Measurements from ENCODE around the gene SDHC. TPM values are rescaled to one million over a fixed set of nuclear protein-coding genes. Genes with fewer than 3 reads are reported as not detected.

The SDHC gene
- total and polyA plus RNA-seq, 2 of the 13 experiments (the other 11 are each of a cell fraction or from before 2014, with no cell fraction given) = 27.1 to 229 TPM

DNA sequence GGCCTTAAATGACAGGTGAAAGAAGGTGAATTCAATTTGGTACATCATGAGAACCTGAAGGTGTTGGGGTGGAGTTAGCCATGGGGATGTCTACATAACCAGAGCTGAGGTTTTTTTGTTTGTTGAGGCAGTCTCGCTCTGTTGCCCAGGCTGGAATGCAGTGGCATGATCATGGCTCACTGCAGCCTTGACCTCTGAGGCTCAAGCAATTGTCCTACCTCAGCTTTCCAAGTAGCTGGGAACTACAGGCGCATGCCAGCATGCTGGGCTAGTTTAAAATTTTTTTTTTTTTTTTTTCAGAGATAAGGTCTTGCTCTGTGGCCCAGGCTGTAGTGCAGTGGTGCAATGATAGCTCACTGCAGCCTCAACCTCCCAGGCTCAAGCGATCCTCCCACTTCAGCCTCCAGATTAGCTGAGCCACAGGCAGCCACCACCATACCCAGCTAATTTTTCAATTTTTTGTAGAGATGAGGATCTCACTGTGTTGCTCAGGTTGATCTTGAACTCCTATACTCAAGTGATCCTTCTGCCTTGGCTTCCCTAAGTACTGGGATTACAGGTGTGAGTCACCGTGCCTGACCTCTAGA lies 2.5 kb upstream of the SDHC start (continued):
- 0 out of 2 replicates have a peak, but pooled peaks have one; percentile 24 for TF ChIP-seq ARID5B (CRISPR knock-in tag; IDR thresholded peaks at IDR 0.05)
- TF ChIP-seq RARA (CRISPR knock-in tag; IDR thresholded peaks at IDR 0.05) = peak; percentile 39; the same call in 1 of the 2 replicates
- no peak for TF ChIP-seq RAD51 (IDR thresholded peaks at IDR 0.05; ENCODE audit: borderline replicate concordance)
- TF ChIP-seq BCL6 (CRISPR knock-in tag; IDR thresholded peaks at IDR 0.05) = peak; percentile 20; the same call in 1 of the 2 replicates
- no peak for TF ChIP-seq ATM (IDR thresholded peaks at IDR 0.05; ENCODE audit: borderline replicate concordance)
- no peak for TF ChIP-seq KAT8 (CRISPR knock-in tag; IDR thresholded peaks at IDR 0.05)
- peak; percentile 94 for TF ChIP-seq ZNF770 (CRISPR knock-in tag; IDR thresholded peaks at IDR 0.05)
- TF ChIP-seq SOX13 (IDR thresholded peaks at IDR 0.05) = no peak
- peak in 1 of 2 experiments; percentile 48; a peak in 2 of 4 replicates for TF ChIP-seq SOX13 (CRISPR knock-in tag; conservative IDR thresholded peaks at IDR 0.05 in 1 of 2, IDR thresholded peaks at IDR 0.05 in 1 of 2)
- 0 out of 4 replicates have a peak, but pooled peaks have one; percentile 21 to 39 for TF ChIP-seq NR2F1 (CRISPR knock-in tag; IDR thresholded peaks at IDR 0.05)
- no peak for TF ChIP-seq KDM5A (IDR thresholded peaks at IDR 0.05; ENCODE audit: borderline replicate concordance, low read length)
- peak; percentile 63 for TF ChIP-seq ZNF362 (CRISPR knock-in tag; IDR thresholded peaks at IDR 0.05; ENCODE audit: borderline replicate concordance)
- TF ChIP-seq SOX6 (IDR thresholded peaks at IDR 0.05) = no peak
- TF ChIP-seq SOX6 (CRISPR knock-in tag; IDR thresholded peaks at IDR 0.05) = peak; percentile 21; the same call in 1 of the 2 replicates
